Measurements from ENCODE around the gene IKZF3. TPM values are rescaled to one million over a fixed set of nuclear protein-coding genes. Genes with fewer than 3 reads are reported as not detected.

The IKZF3 gene
- total RNA-seq, 1 donor: under 0.01 TPM

GRCh38 chr17:39838784-39839183, 25.3 kb downstream of the IKZF3 start:
- H3K4me3 ChIP-seq (ENCODE audit: low read depth, low read length): no peak overlapping the region
- DNase-seq (ENCODE audit: low read depth): no peak
- TF ChIP-seq CTCF (IDR thresholded peaks at IDR 0.05; ENCODE audit: insufficient read depth, low read depth, low read length): no peak

- TF ChIP-seq CTCF (IDR thresholded peaks at IDR 0.05; ENCODE audit: insufficient read depth, low read depth, low read length): no peak
- no peak overlapping the region for H3K4me3 ChIP-seq (ENCODE audit: low read depth, low read length)
- DNase-seq (ENCODE audit: low read depth): no peak
Measured at GRCh38 chr17:39838057-39838456, 26.1 kb downstream of the IKZF3 start.

- DNase-seq (ENCODE audit: low read depth): no peak
- H3K4me3 ChIP-seq (ENCODE audit: low read depth, low read length): no peak overlapping the region
- TF ChIP-seq CTCF (IDR thresholded peaks at IDR 0.05; ENCODE audit: insufficient read depth, low read depth, low read length): no peak
Measured at GRCh38 chr17:39836117-39836516, 28.0 kb downstream of the IKZF3 start.

- no peak overlapping the region for H3K4me3 ChIP-seq (ENCODE audit: low read depth, low read length)
- DNase-seq (ENCODE audit: low read depth): no peak
- no peak for TF ChIP-seq CTCF (IDR thresholded peaks at IDR 0.05; ENCODE audit: insufficient read depth, low read depth, low read length)
Measured at GRCh38 chr17:39835038-39835786, 28.9 kb downstream of the IKZF3 start.

GRCh38 chr17:39834017-39834416, 30.1 kb downstream of the IKZF3 start:
- H3K4me3 ChIP-seq (ENCODE audit: low read depth, low read length): no peak overlapping the region
- TF ChIP-seq CTCF (IDR thresholded peaks at IDR 0.05; ENCODE audit: insufficient read depth, low read depth, low read length): no peak
- no peak for DNase-seq (ENCODE audit: low read depth)

GRCh38 chr17:39831588-39831987, 32.5 kb downstream of the IKZF3 start:
- no peak overlapping the region for H3K4me3 ChIP-seq (ENCODE audit: low read depth, low read length)
- no peak for DNase-seq (ENCODE audit: low read depth)
- TF ChIP-seq CTCF (IDR thresholded peaks at IDR 0.05; ENCODE audit: insufficient read depth, low read depth, low read length): no peak

GRCh38 chr17:39828443-39828842, 35.7 kb downstream of the IKZF3 start:
- no peak for TF ChIP-seq CTCF (IDR thresholded peaks at IDR 0.05; ENCODE audit: insufficient read depth, low read depth, low read length)
- no peak overlapping the region for H3K4me3 ChIP-seq (ENCODE audit: low read depth, low read length)
- no peak for DNase-seq (ENCODE audit: low read depth)
